ENCODE data around the gene LEUTX.
"Not testable (repeated sequence)": the region's sequence is repeated elsewhere in the genome, so short reads cannot be mapped to it uniquely, and the experiment has no call there.

The LEUTX gene

GRCh38 chr19:39778763-39779162 is at the start of gene LEUTX:
LEUTX (plus strand) TSS chr19:39778854; CDS start chr19:39778921, 67 bp downstream.
- DNase-seq, result no peak

- DNase-seq, result no peak
Measured at GRCh38 chr19:39729594-39729993, 49.1 kb upstream of the LEUTX start.

GRCh38 chr19:39731685-39732084 is 47.0 kb upstream of the LEUTX start:
- no peak for DNase-seq

GRCh38 chr19:39733841-39734240 is 44.8 kb upstream of the LEUTX start:
- no peak for DNase-seq

- no peak for DNase-seq
Measured at GRCh38 chr19:39735688-39736087, 43.0 kb upstream of the LEUTX start.

- no peak for DNase-seq
Measured at GRCh38 chr19:39736088-39736487, 42.6 kb upstream of the LEUTX start.

GRCh38 chr19:39737351-39737750 is 41.3 kb upstream of the LEUTX start:
- no peak for DNase-seq

GRCh38 chr19:39737891-39738290 is 40.8 kb upstream of the LEUTX start, which contains the start of gene CLC:
CLC (minus strand) TSS chr19:39738029; CDS start chr19:39737952, 77 bp downstream.
- DNase-seq, result no peak

- no peak for DNase-seq
Measured at GRCh38 chr19:39738814-39739213, 39.8 kb upstream of the LEUTX start.

- no peak for DNase-seq
Measured at GRCh38 chr19:39740395-39740794, 38.3 kb upstream of the LEUTX start.

GRCh38 chr19:39745643-39746042 is 33.0 kb upstream of the LEUTX start:
- DNase-seq, result no peak

GRCh38 chr19:39746836-39747529 is 31.7 kb upstream of the LEUTX start:
- no peak for DNase-seq

GRCh38 chr19:39749981-39750380 is 28.7 kb upstream of the LEUTX start:
- no peak for DNase-seq

GRCh38 chr19:39752390-39752789 is 26.3 kb upstream of the LEUTX start:
- DNase-seq, result no peak

GRCh38 chr19:39752795-39753194 is 25.9 kb upstream of the LEUTX start:
- DNase-seq, result no peak

GRCh38 chr19:39754544-39754943 is 24.1 kb upstream of the LEUTX start:
- DNase-seq, result no peak

GRCh38 chr19:39754971-39755370 is 23.7 kb upstream of the LEUTX start:
- no peak for DNase-seq

GRCh38 chr19:39759457-39760184 is 19.0 kb upstream of the LEUTX start:
- DNase-seq, result no peak

GRCh38 chr19:39761851-39762250 is 16.8 kb upstream of the LEUTX start:
- not testable (repeated sequence) for DNase-seq

GRCh38 chr19:39765091-39766076 is 13.3 kb upstream of the LEUTX start:
- no peak for DNase-seq

- DNase-seq, result no peak
Measured at GRCh38 chr19:39768334-39768733, 10.3 kb upstream of the LEUTX start.

- no peak for DNase-seq
Measured at GRCh38 chr19:39768786-39769185, 9.9 kb upstream of the LEUTX start.

- no peak for DNase-seq
Measured at GRCh38 chr19:39780894-39781293, 2.2 kb downstream of the LEUTX start.

All from NCI-H1048 (cell line).